GM10266 (cell line): ENCODE data around the gene PLEKHG3.

Experiments used
- DNase-seq: peaks from one replicate; pipeline ENCODE4 v3.0.0; 2012; ENCODE audit errors: extremely low spot score
- CTCF ChIP-seq: IDR thresholded peaks from 2 replicates; pipeline ENCODE4 v1.5.1; 2012; ENCODE audit warnings: mild to moderate bottlenecking, low read depth; ENCODE audit not compliant: control insufficient read depth, insufficient read depth; ENCODE audit errors: missing control alignments

Gene PLEKHG3

GRCh38 chr14:64775081-64775777, 71.0 kb downstream of the PLEKHG3 start:
- no peak for DNase-seq
- no peak for TF ChIP-seq CTCF

GRCh38 chr14:64777461-64777860, 73.2 kb downstream of the PLEKHG3 start:
- TF ChIP-seq CTCF, result no peak
- DNase-seq, result no peak

- DNase-seq, result no peak
- no peak for TF ChIP-seq CTCF
Observed at GRCh38 chr14:64778104-64778754, 74.0 kb downstream of the PLEKHG3 start.

- no peak for TF ChIP-seq CTCF
- no peak for DNase-seq
Observed at GRCh38 chr14:64779472-64779871, 75.2 kb downstream of the PLEKHG3 start.

- TF ChIP-seq CTCF, result no peak
- DNase-seq, result no peak
Observed at GRCh38 chr14:64782196-64782595, 78.0 kb downstream of the PLEKHG3 start.

- no peak for TF ChIP-seq CTCF
- no peak for DNase-seq
Observed at GRCh38 chr14:64784006-64784405, 79.8 kb downstream of the PLEKHG3 start.
